ENCODE results near the gene BLVRA.
"Not testable (repeated sequence)": the region's sequence is repeated elsewhere in the genome, so short reads cannot be mapped to it uniquely, and the experiment has no call there.

BLVRA gene

DNA sequence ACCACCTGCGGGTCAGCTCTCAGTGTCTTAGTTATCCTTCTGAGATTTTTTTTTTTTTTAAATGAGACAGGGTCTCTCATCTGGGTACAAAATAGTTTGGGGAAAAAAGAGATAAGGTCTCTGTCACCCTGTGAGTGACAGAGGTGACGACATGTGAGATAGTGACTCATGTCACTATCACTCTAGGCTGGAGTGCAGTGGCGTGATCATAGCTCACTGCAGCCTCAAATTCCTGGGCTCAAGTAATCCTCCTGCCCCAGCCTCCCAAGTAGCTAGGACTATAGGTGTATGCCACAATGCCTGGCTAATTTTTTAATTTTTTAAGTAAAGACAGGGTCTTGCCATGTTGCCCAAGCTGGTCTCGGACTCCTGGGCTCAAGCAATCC lies 10.4 kb downstream of the BLVRA start:
- no peak for DNase-seq (ENCODE audit: extremely low read depth in 1 of 2, low read depth in 1 of 2)

DNA sequence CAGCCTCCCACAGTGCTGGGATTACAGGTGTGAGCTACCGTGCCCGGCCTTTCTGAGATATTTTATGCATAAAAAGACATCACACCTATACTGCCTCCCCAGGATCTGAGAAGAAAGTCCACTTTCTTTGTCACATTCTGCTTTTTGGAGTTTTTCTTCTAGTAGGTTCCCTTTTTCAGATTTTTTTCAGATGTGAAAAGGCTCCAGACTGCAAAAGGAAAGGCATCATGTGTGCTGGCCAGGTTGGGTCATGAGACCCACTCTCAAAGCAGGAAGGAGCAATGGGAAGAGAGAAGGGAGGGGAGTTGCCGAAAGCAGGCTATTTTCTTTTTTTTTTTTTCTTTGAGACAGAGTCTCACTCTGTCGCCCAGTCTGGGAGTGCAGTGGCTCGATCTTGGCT lies 10.8 kb downstream of the BLVRA start:
- no peak for DNase-seq (ENCODE audit: extremely low read depth in 1 of 2, low read depth in 1 of 2)

- no peak for DNase-seq (ENCODE audit: extremely low read depth in 1 of 2, low read depth in 1 of 2)
These were observed 11.4 kb downstream of the BLVRA start for GRCh38 chr7:43769791-43770465.

DNA sequence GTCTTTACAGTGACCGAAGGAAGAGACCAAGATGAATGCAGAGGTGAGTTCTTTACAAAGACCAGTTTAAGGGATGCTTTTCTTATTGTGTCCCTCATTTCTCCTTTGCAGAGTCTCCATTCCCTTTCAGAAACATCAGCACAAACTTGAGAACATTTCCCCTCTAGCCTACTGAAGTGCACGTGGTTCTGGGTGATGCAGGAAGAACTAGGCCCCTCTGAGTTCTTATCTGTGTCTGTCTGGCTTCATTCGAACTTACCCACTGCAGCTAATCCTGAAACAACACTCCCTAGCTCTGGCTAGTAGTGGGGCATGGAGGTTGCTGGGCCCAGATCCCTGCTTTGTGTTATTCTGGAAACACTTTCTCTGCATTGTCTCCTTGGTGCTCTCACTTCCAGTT lies 12.6 kb downstream of the BLVRA start:
- DNase-seq (ENCODE audit: extremely low read depth in 1 of 2, low read depth in 1 of 2): no peak

DNA sequence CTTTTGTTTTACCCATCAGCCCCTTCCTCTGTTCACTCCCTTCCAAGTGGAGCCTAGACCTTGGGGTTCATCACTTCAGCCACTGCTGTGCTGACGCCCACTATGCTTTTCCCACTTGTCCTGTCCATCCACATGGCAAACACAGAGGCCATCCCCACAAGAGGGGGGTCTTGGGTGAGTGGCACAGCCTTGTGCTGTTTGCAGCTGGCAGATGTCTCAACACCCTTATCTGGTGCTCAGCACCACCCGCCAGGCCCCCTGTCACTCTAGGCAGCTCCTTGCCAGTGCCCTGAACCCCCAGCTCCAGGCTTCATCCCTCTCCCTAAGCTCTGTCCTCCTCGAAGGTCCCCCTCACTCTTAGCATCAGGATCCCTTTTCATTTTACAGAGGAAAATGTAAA lies 13.1 kb downstream of the BLVRA start:
- no peak for DNase-seq (ENCODE audit: extremely low read depth in 1 of 2, low read depth in 1 of 2)

DNA sequence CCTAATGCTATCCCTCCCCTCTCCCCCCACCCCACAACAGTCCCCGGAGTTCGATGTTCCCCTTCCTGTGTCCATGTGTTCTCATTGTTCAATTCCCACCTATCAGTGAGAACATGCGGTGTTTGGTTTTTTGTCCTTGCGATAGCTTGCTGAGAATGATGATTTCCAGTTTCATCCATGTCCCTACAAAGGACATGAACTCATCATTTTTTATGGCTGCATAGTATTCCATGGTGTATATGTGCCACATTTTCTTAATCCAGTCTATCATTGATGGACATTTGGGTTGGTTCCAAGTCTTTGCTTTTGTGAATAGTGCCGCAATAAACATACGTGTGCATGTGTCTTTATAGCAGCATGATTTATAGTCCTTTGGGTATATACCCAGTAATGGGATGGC lies 14.8 kb downstream of the BLVRA start:
- DNase-seq (ENCODE audit: extremely low read depth in 1 of 2, low read depth in 1 of 2): not testable (repeated sequence)

DNA sequence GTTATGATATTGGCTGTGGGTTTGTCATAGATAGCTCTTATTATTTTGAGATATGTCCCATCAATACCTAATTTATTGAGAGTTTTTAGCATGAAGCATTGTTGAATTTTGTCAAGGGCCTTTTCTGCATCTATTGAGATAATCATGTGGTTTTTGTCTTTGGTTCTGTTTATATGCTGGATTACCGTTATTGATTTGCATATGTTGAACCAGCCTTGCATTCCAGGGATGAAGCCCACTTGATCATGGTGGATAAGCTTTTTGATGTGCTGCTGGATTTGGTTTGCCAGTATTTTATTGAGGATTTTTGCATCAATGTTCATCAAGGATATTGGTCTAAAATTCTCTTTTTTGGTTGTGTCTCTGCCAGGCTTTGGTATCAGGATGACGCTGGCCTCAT lies 16.8 kb downstream of the BLVRA start:
- not testable (repeated sequence) for DNase-seq (ENCODE audit: extremely low read depth in 1 of 2, low read depth in 1 of 2)

DNA sequence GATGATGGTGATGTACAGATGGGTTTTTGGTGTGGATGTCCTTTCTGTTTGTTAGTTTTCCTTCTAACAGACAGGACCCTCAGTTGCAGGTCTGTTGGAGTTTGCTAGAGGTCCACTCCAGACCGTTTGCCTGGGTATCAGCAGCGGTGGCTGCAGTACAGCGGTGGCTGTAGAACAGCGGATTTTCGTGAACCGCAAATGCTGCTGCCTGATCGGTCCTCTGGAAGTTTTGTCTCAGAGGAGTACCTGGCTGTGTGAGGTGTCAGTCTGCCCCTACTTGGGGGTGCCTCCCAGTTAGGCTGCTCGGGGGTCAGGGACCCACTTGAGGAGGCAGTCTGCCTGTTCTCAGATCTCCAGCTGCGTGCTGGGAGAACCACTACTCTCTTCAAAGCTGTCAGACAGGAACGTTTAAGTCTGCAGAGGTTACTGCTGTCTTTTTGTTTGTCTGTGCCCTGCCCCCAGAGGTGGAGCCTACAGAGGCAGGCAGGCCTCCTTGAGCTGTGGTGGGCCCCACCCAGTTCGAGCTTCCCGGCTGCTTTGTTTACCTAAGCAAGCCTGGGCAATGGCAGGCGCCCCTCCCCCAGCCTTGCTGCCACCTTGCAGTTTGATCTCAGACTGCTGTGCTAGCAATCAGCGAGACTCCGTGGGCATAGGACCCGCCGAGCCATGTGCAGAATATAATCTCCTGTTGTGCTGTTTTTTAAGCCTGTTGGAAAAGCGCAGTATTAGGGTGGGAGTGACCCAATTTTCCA lies 20.0 kb downstream of the BLVRA start:
- DNase-seq (ENCODE audit: extremely low read depth in 1 of 2, low read depth in 1 of 2): not testable (repeated sequence)

- DNase-seq (ENCODE audit: extremely low read depth in 1 of 2, low read depth in 1 of 2): no peak
These were observed 20.7 kb downstream of the BLVRA start for GRCh38 chr7:43779045-43779812.

GRCh38 chr7:43781726-43782607 lies 23.5 kb downstream of the BLVRA start:
- no peak for DNase-seq (ENCODE audit: extremely low read depth in 1 of 2, low read depth in 1 of 2)

DNA sequence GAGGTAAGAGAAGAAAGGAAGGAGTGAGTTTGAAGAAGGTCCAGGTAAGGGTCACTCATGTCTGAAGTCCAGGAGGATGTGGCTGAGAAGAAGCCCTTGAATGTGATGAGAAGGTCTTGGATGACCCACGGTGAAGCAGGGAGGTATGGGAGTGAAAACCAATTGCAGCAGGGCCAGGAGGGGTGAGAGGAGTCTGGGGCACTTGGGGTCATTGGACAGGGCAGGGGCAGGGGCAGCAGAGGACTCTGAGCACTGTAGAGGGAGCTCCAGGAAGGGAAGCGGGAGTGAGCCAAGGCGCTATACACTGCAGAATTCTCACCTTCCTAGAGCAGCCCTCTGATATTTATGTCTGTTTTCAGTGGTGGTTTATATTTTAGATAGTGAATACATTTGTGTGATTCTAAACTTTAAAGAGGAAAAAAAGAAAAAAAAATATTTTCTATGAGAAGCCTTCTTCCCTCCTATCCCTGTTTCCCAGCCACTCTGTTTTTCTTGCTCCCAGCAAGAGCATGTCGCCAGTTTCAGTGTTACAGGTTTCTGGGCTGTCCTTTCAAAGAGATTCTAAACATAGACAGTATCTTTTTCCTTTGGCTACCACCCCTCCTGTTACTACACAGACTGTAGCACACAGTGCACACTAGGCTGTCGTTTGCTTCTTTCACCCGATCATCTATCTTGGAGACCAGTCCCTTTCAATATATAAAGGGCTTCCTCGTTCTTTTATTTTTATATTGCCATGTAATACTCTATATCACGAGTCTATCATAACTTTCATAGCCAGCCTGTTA lies 24.5 kb downstream of the BLVRA start:
- no peak for DNase-seq (ENCODE audit: extremely low read depth in 1 of 2, low read depth in 1 of 2)

GRCh38 chr7:43784030-43784584 lies 25.6 kb downstream of the BLVRA start:
- no peak for DNase-seq (ENCODE audit: extremely low read depth in 1 of 2, low read depth in 1 of 2)

DNA sequence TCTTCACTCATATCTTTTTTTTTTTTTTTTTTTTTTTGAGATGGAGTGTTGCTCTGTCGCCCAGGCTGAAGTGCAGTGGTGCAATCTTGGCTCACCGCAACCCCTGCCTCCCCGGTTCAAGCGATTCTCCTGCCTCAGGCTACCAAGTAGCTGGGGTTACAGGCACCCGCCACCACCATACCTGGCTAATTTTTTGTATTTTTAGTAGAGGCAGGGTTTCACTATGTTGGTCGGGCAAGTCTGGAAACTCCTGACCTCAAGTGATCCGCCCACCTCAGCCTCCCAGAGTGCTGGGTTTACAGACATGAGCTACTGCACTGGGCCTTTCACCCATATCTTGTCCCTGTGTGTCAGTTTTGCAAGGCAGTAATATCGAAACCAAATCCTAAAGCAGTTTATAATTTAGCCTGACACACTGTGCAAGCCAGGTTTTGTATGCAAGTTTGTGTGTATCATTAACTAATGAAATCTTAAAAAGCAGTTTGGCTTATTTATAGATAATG lies 26.2 kb downstream of the BLVRA start:
- peak in 1 of 2 donors; percentile 15 for DNase-seq (ENCODE audit: extremely low read depth in 1 of 2, low read depth in 1 of 2)

DNA sequence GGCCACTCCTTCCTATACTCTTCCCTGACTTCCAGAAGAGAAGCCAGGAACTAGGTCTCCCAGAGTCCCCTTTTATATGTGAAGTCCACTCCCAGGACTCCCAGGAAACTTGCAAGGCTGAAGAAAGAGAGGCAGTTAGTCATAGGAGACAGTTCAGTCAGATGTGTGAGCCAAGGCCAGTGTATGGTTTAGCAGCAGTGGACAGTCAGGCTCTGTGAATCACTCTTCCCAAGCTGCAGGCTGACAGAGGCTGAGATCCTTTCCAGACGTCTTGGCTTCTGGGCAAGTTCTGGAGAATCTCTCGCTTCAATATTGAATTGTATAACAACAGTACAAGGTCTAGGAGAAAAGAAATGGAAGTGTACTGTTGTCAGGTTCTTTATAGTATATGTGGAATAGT lies 26.9 kb downstream of the BLVRA start:
- DNase-seq (ENCODE audit: extremely low read depth in 1 of 2, low read depth in 1 of 2): no peak

- DNase-seq (ENCODE audit: extremely low read depth in 1 of 2, low read depth in 1 of 2): no peak
These were observed 29.3 kb downstream of the BLVRA start for GRCh38 chr7:43787771-43788170.

DNA sequence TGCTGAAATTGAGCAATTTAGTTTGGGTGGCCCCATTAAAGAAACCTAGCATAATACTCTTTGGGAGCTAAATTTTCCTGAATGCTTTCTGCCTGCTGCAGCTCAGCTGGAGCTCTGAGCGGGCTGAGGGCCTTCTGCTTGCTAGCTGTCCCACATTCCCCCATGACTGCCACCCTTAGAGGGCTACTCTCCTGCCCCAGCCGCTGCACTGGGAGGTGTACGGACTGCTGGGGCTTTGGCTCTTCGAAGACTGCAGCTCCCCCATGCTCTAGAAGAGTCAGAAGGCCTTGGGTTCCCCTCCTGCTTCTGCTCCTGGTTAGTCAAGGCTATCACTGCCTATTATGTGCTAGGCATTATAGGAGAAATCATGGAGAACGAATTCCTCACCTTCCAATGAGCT lies 31.5 kb downstream of the BLVRA start:
- DNase-seq (ENCODE audit: extremely low read depth in 1 of 2, low read depth in 1 of 2): no peak

DNA sequence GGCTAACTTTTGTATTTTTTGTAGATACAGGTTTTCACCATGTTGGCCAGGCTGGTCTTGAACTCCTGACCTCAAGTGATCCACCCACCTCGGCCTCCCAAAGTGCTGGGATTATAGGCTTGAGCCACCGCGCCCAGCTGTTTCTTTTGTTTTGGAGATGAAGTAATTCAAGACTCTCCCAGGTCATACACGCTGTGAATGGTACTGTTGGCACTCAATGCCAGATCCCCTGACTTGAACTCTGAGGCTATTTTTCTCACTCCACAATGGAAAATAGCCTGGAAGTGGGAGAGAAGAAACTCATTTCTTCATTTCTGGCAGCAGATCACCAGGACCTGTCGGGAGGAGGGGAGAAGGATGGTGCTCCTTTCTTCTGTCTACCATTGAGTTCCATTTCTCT lies 32.4 kb downstream of the BLVRA start:
- DNase-seq (ENCODE audit: extremely low read depth in 1 of 2, low read depth in 1 of 2): no peak

DNA sequence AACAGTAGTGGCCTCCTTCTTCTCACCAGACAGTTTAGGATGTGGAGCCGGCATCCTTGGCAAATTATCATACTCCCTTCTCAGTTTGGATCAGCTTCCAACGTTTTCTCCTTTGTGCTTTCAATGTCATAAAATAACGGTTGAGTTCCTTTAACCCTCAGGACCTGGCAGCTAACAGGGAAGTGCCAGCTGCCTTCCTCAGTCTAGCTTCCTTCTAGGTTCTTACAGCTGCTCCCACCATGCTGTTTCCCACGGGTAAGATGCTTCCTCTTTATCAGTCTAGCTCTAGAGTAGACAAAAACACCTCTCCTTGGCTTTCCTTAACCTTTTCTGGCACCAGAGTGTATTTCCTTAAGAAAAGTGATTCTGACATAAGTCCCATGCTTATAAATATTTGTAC lies 33.2 kb downstream of the BLVRA start:
- no peak for DNase-seq (ENCODE audit: extremely low read depth in 1 of 2, low read depth in 1 of 2)

- DNase-seq (ENCODE audit: extremely low read depth in 1 of 2, low read depth in 1 of 2): no peak
These were observed 34.1 kb downstream of the BLVRA start for GRCh38 chr7:43792471-43793150.
